Amniotic stem cell (primary cell): ENCODE measurements around the gene DNAH11.

Experiments
- DNase-seq: peaks from one replicate; lab custom pipeline; 2025; lab: John Stamatoyannopoulos, UW

DNAH11 gene

GRCh38 chr7:21550821-21551531 is 8.1 kb downstream of the DNAH11 start:
- DNase-seq = no peak

DNA sequence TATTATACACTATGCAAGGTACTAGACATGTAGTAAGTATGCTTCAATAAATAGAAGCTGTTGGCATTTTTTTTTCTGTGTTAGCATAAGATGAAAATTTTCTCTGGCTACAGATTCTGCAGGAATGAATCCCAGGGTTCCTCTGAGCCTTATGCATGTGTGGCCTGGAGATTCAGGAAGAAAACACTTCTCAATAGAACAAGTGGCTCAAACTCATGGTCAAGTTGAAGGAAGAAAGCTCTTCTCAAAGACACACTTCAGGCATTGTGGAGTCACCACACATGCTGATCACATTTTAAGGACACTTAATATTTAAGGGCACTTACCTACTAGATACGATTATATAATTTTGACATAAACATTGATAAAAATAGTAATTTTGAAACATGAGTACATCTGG is 19.5 kb downstream of the DNAH11 start:
- no peak for DNase-seq

DNA sequence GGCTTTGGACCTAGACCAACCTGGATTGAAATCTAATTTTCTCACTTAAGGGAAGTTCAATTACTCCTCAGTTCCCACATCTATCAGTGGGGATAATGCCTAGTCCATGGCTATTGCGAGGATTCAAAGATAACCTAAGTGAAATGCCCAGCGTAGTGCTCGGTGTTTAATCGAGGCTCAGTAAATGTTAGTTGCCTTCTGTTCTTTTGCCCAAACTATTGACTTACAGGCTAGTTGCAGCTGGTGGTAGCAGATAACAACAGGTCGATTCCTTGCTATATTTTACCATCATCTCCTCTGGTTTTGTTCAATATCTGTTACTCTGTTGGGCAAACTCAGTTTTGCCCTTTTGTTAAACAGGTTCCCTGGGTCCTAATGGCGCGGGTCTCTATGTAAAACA is 22.8 kb downstream of the DNAH11 start:
- no peak for DNase-seq

GRCh38 chr7:21566094-21566493 is 23.3 kb downstream of the DNAH11 start:
- DNase-seq = no peak

DNA sequence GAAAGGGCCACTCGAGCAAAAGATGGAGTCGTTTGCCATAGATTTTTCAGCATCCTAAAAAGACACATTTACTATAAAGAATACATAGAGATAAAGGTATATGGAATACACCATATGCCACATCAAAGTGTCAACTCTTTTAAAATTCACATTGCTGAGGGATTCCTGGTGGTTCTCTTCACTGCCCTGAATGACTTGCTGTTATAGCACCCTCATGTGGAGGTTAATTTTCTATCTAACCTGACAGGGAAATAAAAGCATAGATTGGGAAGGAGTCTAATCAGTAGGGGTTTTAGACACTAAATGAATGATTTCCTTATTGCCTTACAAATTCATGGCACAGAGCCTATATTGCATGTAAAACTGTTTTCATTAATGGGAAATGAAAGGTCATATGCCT is 25.9 kb downstream of the DNAH11 start:
- DNase-seq = no peak

DNA sequence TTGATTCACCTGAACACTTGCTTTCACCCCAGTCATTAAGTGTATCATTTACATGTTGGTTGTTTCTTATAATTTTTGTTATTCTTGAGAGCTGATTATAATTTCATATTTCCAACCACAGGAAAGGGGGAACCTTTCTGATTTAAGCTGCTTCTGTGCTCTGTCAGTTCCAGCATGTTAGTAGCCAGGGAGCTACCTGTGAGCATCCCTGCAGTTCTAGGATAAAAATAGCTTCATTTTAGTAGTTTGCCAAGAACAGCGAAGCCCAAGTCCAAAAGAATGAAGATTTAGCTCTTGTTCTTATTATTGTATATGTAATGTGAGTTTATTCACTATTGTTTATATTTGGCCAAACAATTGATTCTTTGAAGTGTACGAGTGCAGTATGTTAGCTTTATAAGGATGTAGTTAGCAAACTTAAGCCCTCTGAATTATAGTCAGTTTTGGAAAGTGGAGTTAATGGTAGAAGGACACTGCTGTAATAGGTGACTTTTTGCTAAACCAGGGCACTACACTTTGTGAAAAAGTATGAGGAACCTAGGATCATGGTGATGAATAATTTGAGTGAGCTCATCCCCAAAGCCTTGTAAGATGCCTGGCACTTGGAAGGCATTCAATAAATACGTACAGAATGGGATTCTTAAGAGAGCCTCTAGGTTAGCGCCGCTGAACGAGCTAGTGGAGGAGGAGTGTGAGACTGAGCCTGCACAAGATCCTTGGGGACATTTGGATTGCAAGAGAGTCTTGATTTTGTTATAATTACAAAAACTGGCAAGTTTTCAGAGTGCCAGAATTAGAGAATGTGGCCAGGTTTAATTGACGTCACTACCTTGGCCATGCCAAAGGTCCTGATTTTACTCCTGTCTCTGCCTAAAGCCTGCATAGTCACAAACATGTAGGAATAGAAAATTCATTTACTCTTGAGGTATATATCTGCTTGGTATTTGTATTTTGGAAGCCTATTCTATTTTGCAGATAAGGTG is 29.8 kb downstream of the DNAH11 start:
- no peak for DNase-seq

- DNase-seq = no peak
Observed at GRCh38 chr7:21579341-21580072, 36.7 kb downstream of the DNAH11 start.

- DNase-seq = no peak
Observed at GRCh38 chr7:21580073-21580521, 37.3 kb downstream of the DNAH11 start.

DNA sequence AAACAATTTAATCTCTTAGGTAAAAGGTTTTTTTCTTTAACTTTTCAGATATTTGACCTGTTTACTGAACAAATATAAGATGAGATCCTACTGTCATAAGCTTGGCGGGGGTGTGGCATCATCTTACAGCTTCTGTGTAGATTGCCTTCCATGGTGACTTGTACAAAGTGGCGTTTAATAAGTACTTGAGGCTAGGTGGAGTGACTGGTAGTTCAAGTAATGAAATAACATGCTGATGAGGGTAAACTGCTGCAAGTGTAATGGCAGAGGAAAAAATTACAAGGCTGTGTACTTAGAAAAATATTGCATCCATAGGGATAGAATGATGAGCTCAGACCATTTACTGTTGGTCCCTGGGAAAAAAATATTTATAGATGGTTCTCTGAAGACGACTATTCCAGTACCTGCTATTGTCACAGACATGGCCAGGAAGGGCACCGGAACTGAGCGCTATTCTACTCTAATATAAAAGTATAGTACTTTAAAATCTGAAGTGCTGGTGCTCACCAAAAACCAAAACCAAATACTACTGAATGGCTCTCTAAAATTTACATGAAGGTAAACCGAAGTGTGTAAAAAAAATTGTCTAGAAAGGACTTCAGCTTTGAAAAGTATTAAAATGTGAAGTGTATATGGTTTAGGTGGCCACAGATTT is 42.4 kb downstream of the DNAH11 start:
- DNase-seq = no peak

DNA sequence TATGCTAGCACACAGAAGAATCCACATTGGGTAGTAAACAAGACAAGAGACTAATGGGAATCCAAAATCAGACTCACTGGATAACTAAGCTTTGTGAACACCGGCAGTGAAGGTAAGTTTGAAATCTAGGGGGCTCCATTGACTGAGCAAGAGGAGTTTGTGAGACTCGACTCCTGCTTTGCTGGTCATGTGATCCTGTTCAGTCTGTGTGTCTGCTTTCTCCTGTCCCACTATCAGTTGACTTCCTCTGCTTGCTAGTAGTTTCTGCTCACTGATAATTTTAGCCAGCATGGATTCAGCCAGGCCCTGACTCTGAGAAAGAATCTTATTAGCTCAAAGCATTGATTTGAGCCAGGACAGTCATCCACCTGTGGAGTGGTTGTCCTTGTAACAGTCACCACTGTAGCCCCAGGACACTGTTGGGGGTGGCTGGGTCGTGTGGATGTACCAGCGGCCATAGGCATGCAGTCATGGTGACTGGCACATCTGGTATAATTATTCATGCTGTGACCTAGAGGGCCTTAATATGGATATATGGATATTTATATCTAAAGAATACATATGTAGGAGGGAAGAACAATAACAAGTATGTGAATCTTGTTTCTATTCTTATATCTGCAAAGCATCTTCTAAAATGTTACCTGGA is 44.4 kb downstream of the DNAH11 start:
- DNase-seq = no peak

- DNase-seq = no peak
Observed at GRCh38 chr7:21596801-21597200, 54.0 kb downstream of the DNAH11 start.

DNA sequence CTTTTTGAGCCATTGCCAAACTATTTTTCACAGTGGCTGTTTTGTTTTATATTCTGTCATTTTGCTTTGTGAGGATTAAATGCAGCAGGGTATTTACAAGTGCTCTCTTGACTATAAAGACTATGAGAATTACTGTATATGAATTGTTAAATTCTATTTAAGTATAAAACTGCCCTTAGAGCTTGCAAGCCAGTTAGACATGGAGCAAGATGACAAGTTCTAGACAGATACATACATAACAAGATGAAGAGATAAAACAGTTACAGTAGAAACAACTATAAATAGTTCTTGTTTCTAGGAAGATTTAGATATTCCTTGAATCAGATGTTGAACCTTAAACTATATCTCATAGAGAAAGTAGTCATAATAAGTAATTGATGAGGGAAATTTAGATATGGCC is 60.6 kb downstream of the DNAH11 start:
- DNase-seq = no peak

GRCh38 chr7:21603972-21604749 is 61.3 kb downstream of the DNAH11 start:
- no peak for DNase-seq

GRCh38 chr7:21605008-21605585 is 62.3 kb downstream of the DNAH11 start:
- DNase-seq = no peak

DNA sequence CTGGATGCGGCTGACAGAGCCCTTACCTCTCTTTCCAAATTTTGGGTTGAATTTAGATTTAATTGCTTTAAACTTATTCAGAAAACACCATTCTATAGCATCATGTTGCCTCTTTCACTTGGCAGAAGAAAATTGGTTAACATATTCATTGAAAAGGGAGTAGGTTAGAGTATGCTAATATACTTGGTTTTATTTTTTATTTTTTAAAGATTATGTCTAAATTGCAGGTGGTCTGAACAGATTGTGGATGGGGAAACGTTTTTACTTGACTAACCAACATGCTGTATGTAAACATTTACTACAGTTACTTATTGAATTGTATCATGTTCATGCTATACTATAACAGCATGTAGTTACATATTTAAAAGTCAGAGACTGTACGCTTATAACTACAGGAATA is 65.6 kb downstream of the DNAH11 start:
- DNase-seq = no peak

- no peak for DNase-seq
Observed at GRCh38 chr7:21611129-21611528, 68.3 kb downstream of the DNAH11 start.

- no peak for DNase-seq
Observed at GRCh38 chr7:21616091-21616490, 73.3 kb downstream of the DNAH11 start.

- DNase-seq = no peak
Observed at GRCh38 chr7:21616796-21617436, 74.1 kb downstream of the DNAH11 start.

DNA sequence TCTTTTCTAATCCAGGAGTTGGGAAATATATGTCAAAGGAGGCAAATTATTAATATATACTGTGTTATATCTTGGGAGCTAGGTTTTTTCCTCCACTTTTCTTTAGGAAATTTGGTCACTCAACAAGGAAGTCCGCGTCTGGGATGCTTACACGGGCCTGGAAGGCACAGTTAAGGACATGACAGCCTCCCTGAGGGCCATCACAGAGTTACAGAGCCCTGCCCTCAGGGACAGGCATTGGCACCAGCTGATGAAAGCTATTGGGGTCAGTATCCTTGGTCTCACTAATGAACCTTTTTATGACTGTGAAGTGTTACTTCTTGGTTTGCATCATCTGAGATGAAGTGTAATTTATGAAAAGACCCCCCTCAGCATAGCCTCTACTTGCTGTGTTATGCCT is 74.7 kb downstream of the DNAH11 start:
- DNase-seq = no peak

DNA sequence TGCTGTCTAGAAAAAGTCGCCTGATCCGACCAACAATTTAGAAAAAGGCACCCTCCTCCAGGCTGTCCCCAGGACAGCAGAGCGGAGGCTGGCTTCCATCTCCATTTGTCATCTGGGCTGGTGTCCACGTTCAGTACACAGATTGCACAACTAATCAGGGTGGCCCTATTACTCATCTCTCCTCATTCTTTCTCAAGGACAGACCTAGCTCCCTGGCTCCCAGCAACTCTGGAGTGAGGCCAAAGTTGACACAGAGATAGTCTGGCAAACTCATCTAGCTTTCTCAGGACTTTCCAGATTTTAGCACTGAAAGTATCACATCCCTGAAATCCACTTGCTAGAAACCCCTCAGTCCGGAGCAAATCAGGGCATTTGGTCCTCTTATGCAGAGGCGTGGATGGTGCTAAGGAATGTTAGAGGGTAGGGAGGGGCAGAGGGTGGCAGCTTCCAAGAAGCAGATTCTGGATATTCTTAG is 75.1 kb downstream of the DNAH11 start:
- DNase-seq = peak; percentile 70
